ENCODE results near the gene BAIAP2L2. TPM values are rescaled to one million over a fixed set of nuclear protein-coding genes. Genes with fewer than 3 reads are reported as not detected.
A peak's percentile ranks its signal among the peaks of the same experiment; 100 is the strongest.
"Not testable (repeated sequence)": the region's sequence is repeated elsewhere in the genome, so short reads cannot be mapped to it uniquely, and the experiment has no call there.

The BAIAP2L2 gene
- polyA plus RNA-seq, 10 donors, result 0.34 to 1.5 (median 0.83) TPM

DNA sequence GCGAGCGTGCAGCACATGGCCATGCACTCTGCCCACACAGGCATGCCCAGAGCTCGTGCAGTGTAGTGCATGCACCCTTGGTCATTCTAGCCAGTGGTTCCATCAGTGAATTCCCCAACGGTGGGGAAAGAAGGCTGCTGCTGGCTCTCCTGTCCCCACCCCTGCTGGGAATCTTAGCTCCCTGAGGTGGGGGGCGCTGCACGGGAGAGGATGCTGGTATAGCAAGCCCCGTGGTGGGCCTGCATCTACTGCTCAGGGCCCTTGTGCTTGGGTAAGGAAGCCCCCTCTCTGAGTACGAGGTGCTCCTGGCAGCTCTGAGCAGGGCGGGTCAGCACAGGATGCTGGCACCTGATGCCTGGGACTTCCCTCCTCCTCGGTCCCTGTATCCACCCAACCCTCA is 18.5 kb upstream of the BAIAP2L2 start:
- DNase-seq, result no peak

DNA sequence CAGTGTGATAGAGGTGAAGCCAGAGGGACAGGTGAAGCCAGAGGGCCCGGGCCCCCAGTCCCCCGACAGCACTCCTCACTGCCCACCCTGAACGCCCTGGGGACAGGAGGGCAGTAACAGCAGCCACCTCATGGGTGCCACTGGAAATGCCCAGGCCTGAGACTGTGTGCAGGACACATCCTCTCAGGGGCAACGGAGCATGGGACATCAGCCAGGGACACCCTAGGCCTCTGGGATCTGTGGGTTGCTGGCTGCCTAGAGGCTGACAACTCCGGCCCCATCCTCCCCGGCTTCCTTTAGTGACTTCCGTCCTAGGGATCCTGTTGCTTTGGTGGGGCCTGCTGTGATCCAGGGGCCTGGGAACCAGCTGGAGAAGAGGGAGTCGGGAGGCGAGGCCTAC is 17.4 kb upstream of the BAIAP2L2 start:
- no peak for DNase-seq

DNA sequence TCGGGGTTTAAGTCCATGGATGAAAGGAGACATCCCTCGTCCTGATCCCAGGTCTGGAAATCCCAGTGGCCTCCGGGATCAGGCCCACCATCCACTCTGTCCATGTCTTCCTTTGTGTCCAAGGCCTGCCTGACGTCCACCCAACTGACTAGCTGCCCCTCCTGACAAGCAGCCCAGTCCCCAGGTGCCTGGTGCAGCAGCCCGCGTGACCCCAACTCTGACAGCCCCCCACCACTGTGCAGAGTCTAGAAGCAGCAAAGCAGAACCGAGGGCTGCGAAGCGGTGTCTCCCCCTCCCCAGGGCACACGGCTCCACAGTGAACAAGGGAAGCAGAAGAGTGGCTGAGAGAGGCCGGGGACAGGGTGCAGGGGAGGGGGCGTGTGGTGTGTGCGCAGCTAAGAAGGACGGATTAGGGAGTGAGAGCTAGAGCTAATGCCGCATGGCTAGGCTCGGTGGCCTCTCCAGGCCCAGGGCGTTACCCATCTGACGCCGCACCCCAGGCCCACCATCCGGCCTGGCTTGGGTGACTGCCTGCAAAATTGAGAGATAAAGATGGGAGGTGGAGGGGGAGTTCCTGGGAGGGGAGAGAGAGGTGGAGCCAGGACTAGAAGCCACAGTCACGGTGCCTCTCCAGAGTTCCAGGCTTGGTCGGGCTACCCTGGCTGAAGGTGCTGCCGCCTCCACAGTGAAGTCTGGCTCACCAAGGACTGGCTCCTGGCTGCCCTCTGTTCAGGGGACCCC is 16.6 kb upstream of the BAIAP2L2 start:
- DNase-seq, result no peak

DNA sequence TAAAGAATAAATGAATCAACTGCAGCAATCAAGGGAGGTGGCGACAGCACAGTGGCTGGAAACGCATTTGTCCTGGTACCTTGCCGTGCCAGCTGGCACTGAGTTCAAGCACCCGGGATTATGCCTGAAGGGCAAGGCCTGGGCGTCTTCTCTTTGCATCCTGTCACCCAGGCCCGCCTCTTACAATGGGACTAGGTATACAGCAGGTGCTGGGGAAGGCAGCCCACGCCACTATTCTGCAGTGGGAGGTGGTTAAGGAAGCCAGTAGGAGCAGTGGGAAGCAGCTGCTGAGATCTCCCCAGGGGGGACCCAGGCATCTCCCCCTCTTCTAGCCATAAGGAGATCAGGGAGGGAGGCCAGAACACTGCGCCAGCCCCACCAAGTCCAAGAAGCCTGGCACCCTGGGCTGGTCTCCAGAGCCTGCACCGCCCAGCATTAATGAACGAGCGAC is 15.3 kb upstream of the BAIAP2L2 start:
- DNase-seq, result no peak

DNA sequence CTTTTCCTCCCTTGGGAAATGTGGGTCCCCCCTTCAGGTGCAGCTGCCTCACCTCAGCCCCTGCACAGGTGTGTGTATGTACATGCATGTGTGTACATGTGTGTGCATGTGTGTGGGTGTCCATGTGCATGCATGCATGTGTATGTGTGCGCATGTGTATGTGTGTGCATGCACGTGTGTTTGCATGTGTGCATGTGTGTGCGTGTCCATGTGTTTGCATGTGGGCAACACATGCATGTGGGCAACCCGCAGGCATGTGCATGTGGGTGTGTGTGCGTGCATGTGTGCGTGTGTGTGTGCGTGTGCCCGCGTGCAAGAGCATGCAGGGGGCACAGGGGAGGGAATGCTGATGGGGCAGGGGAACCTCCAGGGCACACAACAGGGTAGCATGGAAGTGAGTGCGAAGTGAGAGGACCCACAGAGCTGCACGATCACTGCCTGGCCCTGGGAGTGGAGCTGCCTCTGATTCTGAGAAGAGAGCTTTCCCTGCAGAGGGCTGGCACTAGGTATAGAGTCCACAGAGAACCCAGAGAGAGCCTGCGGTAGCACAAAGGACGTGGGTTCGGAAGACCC is 14.6 kb upstream of the BAIAP2L2 start:
- no peak for DNase-seq

DNA sequence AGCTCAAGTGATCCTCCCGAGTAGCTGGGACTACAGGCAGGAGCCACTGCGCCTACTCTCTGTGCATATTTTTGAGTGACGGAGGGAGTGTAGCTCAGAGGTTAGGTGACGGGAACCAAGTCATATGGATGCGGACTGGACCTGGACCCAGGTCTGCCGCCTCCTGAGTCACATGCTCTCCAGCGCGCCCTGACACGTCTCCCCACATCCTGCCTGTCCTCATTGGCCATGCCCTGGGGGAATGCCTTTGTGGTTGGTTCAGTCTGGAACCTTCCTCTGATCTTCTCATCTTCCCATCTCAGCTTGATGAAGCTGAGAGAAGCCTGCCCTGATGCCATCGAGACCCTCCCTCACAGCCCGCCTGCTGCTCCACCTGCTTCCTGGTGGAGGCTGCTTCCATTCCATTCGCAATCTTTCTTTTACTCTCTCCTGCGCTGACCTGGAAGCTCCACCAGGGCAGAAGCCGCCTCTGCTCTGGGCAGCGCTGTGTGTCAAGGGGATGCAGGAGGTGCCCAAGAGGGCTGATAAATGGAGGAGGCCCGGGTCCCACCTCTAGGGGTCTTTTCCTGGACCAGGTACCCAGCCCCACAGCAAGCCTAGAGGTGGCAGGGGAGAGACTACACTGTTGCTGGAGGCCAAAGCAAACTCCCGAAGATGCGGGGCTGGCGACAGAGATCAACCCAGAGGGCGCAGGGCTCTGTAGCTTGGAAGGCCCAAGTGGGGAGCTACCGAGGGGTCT is 13.9 kb upstream of the BAIAP2L2 start:
- no peak for DNase-seq

DNA sequence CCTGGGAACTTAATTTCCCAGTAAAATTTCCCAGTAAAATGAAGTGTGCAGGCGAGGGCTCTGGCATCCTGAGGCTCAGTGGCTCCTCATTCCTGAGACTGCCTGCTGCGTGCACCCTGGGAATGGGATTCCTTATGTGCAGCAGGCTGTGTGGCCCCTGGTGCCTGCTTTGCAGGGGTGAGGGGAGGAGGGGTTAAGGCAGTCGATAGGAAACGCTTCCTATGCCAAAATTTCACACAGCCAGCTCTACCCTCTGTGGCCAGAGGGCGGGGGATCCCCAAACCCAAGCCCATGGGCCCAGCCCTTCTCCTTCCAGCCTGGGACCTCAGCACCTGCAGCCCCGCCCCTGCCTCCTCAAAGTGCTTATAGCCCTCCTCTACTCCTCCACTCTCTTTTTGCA is 12.1 kb upstream of the BAIAP2L2 start:
- no peak for DNase-seq

DNA sequence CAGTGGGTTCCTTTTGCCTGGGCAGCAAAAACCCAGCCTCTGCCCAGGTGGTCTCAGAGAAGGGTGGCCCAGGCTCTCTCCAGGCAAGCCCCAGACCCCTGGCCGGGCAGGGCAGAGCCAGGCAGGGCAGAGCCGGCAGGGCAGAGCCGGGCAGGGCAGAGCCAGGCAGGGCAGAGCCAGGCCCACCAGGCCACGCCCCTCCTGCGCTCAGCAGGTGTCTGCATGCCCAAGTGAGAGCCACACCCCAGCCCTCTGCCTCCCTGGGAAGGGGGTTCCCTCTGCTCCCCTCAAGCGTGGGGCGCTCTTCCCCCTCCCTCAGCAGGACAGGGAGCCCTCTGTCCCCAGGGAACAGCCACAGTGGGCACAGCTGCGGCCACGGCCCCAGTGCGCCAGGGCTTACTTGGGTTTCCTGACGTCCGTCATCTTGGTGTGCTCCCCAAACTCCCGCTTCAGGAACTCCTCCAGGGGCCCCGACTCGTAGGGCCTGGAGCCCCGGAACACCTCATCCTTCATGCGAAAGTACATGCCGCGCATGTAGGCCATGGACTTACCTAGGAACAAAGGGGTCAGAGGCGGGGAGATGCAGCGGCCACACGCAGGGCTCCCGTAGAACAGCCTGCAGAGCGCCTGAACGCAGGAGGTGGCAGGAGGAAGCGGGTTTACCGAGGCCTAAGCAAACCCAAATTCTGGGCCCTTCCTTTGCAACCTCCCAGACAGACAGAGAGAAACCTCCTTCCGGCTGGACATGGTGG is 10.1 kb upstream of the BAIAP2L2 start:
- DNase-seq, result no peak

DNA sequence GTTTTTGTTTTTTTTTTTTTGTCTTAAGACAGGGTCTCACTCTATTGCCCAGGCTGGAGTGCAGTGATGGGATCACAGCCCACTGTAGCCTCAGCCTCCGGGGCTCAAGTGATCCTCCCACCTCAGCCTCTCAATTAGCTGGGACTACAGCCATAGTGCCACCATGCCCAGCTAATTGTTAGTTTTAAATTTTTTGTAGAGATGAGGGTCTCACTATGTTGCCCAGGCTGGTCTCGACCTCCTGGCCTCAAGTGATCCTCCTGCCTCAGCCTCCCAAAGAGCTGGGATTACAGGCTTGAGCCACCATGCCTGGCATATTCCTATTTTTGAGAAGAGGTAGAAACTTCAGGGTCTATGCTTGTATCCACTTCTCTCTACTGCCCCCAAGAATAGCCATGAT is 8.3 kb upstream of the BAIAP2L2 start:
- not testable (repeated sequence) for DNase-seq

DNA sequence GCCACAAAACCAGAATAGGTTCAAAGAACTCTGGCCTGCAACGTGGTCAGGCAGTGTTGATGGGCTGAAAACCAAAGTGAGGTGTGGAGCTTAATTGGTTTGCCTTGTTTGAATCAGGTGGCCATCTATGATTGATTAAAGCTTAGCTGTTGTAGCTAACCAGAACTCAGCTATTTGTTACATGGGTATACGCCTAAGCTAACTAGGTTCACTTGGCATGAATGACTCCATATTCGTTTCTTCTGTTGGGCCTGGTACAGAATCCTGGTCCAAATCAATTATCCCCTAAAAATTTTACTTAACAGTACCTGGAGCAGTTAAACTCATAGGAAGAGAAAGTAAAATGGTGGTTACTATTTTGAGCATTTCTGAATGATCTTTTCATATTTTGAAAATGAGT is 7.7 kb upstream of the BAIAP2L2 start:
- no peak for DNase-seq

DNA sequence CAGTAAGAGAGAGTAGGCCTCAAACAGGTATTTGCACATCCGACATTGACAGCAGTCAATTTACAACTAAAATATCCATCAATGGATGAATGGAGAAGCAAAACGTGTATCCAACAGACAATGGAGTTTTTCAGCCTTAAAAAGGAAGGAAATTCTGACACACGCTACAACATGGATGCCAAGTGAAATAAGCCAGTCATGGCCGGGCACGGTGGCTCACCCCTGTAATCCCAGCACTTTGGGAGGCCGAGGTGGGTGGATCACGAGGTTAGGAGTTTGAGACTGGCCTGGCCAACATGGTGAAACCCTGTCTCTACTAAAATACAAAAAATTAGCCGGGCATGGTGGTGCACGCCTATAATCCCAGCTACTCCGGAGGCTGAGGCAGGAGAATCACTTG is 7.1 kb upstream of the BAIAP2L2 start:
- not testable (repeated sequence) for DNase-seq

DNA sequence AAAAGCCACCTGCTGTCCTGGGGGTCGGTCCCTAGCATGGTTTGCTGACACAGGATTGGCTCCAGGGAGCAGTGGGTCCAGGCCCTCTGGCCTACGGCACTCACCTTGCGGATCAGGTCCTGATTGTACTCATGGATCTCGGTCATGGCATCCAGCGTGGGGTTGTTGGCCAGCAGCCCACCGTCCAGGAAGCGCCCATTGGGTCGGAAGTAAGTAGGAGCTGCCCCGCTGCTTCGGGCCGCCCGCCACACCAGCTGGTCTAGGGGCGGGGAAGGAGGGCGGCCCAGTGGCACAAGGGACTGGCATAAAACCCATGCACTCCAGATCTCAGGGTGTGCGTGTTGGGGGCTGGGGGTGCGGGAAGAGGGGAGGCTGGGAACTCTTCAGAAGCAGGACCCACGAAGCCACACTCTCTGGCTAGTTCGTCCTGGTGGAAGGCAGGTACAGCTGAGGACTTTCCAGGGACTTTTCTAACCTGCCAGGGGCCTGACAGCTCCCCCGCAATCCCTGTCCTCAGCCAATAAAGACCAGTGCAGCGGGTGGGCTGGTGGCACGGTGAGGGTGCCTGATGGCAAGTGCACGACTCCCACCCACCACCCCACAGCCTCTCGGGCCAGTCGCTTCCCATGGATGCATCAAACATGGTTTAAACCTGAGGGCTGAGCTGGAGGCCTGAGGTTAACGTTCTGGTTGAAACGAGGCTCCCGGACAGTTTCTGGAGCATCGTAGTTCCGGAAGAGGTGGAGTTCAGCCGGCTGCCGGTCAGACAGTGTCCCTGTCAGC is 5.1 kb upstream of the BAIAP2L2 start:
- no peak for DNase-seq

DNA sequence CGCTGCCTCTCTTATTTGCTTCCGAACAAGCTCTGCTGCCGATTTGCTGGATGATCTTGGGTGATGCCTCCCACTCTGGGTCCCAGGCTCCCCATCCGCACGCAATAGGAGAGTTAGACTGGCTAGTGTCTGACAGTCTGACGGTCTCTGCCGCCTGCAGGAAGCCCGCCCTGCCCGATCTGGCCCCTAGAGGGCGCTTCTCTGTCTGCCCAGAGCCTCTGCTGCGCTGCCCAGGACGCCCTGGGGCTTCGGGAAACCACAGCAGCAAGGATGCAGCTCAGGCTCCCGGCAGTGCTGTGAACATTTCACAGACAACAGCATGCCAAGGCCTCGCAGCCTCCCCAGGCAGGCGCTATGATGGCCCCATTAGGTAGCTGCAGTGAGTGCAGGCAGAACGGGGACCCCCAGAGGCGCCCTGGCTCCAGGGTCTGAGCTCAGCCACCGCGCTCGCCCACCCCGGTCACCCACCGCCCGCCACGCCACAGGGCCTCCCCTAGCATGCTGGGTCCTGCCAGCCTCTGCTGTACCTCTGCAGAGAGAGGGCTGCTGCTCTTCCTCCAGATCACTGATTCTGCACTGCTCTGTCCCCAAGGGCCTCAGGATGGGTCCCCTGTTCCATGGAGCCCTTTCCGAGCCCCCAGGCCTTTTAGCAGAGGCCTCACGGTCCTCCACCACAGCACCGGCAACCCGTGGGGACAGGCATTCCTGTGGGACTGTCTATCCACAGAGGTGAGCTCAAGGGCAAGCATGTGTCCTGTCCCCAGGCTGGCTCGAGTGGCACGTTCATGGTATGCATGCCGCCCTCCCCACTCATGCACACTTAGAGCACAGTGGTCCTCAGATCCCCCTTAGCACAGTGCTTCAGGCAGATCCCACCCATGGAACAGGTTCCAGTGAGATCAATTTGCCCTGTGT is 4.3 kb upstream of the BAIAP2L2 start:
- peak; percentile 56 to 89 (median 82) for DNase-seq

DNA sequence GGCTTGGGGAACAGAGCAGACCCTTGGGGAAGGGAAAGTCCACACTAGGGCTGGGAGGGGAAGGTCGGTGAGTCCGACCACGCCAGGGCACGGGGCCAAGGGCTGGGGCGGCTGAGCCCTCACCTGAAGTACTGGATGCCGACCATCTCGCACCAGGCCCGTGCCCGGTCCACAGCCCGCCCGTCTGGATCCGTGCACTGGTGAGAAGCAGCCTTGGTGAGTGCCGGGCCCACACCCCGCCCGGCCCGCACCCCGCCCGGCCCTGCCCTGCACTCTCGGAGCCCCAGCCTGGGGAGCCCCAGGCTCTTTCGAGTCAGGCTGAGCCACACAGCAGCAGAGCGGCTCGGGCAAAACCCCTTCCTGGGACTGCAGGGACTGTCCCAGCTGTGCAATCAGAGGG is 1.9 kb upstream of the BAIAP2L2 start:
- no peak for DNase-seq

DNA sequence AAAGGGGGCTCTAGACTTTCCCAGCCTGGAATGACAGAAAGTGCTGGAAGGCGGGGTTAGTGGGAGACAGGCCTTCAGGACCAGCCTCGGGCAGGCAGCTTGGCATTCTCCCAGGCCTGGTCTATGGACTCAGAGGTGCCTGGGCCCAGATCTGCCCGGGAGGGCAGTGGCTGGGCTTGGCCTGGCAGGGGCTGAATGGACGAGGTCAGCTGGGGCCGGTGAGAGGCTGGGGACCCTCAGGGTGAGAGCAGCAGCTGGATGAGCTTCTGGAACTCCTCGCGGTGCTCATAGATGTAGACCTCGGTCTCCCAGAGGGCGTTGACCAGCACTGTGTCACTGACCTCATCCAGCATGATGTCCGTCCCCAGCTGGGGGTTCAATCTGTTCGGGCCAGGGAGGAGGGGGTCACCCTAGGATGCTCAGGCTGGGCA is 1.5 kb upstream of the BAIAP2L2 start:
- no peak for DNase-seq

DNA sequence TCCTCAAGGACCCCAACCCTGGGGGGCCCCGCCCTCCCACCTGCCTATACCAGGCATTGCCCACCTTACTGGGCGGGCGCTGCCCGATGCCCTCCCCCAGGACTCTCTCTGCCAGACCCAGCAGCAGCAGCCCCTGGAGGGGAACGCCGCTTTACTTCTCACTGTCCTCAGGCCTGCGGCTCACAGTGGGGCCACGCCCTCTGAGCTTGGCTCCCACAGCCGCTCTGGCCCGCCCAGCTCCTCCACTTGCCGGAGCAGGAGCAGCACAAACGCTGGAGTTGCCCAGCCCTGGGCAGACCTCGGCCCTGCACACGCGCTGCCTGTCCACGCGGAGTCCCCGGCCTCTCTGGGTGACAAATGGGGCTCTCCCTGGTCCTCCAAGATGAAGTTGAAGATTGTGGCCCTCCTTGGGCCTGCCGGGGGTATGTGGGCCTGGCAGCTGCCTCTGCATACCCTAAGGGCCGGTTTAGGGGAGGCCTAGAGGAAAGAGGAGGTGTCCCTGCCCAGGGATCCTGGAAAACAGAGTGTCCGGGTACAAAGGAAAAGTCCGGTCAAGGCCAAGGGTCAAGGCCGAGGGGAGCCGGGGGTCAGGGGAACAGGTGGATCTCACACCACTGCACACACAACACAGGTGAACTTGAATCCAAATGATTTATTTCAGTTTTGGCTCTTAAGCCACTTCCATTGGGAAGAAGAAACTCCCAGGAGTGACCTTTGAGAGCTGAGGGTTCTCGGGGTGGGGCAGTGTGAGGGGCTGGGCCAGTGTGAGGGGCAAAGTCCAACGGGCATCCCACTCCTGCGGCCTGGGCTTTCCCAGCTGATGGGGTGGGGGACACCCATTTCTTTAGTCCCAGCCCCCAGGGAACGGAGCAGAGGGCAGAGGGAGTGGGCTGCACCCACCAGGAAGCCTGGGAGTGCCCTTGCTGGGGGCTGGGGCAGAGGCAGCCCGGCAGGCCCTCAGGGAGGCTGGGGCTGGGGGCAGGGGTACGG is 674 bp upstream of the BAIAP2L2 start:
- DNase-seq, result no peak

DNA sequence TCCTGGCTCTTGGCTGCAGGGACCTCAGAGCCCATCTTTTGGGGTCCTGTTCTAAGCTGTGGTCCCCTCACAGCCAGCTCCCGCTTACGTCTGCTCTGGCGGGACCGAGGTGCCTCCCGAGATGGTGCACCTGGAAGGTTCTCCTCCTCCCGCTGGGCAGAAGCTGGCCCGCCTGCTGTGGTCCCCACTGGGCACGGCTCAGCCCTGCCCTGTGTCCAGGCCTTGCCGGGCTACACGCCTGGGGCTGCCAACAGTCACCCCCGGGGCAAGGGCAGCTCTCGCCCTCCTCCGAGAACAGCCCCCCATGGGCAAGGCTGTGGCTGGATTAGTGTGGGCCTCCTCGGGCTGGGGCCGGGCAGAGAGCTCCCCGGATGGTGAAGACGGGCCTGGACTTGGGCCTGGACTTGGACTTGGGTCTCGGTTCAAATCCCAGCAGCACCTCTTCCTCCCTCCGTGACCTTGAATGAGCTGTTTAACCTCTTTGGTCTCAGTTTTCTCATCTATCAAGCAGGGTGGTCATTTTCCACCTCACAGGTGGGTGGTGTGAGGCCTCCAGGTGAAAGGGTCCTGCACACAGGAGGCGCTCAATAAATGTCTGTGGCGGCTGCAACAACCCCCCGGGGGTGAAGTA is 998 bp downstream of the BAIAP2L2 start:
- no peak for DNase-seq

DNA sequence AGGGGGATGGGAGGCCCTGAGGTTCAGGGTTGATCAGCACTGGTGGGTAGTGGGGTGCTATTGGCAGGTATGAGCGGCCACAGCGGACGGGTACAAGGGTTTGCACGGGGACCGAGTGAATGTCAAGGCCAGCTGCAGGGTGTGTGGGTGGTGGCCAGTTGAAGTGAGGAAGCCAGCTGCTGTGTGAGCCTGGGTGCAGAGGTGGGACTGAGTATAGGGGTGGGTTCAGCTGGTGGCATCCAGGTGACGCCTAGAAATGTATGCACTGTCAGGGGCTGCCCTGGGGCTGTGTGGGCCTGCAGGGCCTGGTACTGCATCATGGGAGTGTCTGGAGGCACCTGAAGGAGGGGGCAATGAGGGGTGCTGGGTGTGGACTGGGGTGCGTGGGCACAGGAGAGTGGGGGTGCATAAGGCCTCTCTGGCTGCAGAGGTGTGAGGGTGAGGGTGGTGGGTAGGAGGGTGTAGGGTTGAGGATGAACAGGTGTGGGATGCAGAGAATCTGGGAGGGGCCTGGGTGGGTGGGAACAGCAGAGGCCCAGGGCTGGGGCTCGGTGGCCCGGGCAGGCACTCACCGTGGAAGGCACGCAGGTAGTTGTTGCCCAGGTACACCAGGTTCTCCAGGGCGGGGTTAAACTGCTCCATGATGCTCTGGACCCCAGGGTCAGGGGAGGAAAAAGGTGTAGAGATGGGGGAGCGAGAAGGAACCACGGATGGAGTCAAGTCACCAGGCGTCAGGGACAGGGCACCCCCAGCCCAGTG is 1.7 kb downstream of the BAIAP2L2 start:
- no peak for DNase-seq

Measured in muscle of back (tissue), 11 donors.